Activated CD4-positive, CD25-positive, alpha-beta regulatory T cell treated with anti-CD3 and anti-CD28 coated beads, Interleukin-2, amount 50 U/mL, for 24 hours (primary cell): ENCODE measurements around the gene CTNNA2.

Source experiments
- ATAC-seq, 2 donors: fragments of 150-1000 bp; cut with Tn5 transposase; one replicate each; pipeline ENCODE4 v1.10.0; 2021; ENCODE audit warnings: mild to moderate bottlenecking in 1 of 2, moderate library complexity in 1 of 2

Gene CTNNA2

DNA sequence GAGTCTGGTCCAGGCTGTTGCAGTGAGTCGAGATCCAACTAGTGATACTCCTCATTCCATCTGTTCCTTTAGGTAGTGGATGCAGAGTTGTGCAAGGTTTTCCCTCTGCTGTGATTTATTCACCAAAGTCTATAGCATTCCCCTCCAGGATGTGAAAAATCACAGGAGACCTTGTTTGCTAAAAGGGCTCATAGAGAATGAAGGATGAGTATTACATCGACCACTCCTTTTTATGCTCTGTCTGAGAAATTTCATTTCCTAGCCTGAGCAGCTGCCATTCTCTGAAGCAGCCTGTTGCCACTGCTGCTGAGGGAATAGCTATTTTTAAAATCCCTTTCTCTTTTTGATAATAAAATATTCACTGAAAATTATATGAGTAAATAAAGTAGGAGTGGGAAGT lies 925.8 kb downstream of the CTNNA2 start:
- no peak for ATAC-seq

DNA sequence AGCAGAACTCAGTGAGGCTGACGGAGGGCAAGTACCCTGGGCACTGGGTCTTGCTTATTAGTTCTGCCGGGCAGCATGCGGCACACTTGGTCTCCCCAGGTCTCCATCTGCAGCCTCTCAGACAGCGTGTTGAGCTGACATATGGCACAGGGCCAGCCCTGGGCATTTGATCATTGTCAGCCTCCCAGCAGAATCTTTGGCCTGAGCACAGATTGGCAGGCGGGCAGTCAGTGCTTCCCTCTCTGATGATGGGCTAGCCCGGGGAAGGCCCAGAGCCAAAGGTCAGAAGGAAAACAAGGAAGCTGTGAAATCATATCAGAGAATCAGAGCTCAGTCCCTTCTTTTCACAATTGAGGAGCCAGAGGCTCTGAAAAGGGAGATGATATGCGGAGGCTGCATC lies 941.8 kb downstream of the CTNNA2 start:
- ATAC-seq, result no peak

- ATAC-seq, result no peak
Measured at GRCh38 chr2:80459028-80459427, 946.2 kb downstream of the CTNNA2 start.

DNA sequence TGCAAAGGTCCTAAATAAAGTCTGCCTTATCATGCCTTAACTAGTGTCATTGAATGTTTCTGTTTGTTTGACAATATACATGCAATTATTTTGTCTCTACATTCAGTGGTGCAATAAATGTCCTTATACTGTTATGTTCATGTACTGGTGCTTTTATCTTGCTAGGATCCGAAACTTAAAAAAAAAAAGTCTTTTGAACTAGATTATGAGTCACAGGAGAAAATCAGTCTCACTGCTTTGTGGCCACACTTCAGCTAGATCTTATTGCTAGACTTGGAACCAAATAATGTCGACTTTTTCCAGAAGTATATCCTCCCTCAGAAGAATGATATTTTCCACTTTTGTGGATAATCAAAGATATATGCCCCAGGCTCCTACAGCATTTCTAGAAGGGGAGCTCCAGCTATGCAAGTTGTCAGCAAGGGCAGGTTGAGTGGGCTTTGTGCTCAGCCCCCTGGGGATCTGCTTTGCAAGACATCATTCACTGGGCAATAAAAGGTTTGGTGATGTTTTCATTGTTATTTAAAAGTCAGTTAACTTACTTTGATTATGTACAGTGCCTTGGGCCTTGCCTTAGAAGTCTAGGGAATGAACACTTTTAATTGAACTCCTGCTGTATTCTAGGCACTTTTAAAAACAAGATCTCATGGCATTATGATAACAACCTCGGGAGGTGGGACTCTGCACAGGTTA lies 948.8 kb downstream of the CTNNA2 start:
- no peak for ATAC-seq

GRCh38 chr2:80462654-80463053 lies 949.8 kb downstream of the CTNNA2 start:
- ATAC-seq, result no peak

DNA sequence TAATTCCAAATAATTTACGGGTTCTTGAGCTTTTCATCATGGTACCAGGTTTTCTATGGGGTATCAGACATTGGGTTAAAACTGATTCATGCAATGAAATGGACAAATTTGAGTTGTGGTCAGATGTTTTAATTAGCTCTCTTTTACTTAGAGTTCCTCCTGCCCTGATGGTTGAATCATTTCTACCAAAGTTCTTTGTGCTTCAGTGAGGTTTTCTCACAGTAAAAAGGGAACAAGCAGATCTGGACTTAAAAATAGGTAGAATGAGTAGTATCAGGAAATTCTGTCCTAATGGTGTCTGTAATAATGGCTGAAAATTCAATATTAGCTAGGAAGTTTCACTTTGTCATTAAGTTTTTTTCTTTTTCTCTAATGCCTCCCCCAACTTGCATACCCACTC lies 951.4 kb downstream of the CTNNA2 start:
- no peak for ATAC-seq

- no peak for ATAC-seq
Measured at GRCh38 chr2:80467262-80467811, 954.5 kb downstream of the CTNNA2 start.

DNA sequence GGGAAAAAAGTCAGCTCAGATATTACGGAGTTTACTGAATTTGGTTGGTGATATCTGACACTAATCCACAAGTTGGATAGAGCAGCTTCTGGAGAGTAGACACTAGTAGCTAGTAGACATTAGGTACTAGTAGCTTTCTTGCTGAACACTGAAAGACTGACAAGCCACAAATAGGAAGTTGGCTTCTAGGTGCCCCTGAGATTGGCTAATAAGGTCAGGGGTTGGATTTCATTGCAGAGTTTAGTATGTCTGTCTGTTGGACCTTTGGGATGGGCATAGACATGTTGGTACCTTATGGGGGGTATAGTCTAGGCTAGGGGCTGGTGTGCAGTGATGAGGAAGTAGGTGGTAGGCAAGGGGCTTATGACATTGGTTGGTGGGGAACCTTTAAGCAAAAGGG lies 956.6 kb downstream of the CTNNA2 start:
- no peak for ATAC-seq

DNA sequence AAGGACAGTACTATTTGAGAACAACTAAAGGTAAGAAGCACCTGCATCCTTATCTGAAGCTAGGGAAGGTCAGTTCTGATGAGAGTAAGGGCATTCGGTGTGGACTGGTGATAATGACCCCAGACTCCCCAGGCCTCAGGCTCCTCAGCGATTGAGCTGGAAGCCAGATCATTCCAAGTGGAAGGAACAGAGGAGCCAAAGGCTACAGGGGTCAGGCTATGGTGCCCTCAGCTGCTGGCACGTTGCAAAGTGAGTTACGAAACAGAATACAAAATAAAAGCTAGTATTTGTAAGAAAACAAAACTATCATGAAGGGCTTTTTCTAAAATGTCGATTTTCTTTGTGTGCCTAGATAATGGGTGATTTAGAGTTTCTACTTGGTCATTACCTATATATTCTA lies 960.2 kb downstream of the CTNNA2 start:
- ATAC-seq, result no peak

GRCh38 chr2:80473796-80474195 lies 960.9 kb downstream of the CTNNA2 start:
- ATAC-seq, result no peak

DNA sequence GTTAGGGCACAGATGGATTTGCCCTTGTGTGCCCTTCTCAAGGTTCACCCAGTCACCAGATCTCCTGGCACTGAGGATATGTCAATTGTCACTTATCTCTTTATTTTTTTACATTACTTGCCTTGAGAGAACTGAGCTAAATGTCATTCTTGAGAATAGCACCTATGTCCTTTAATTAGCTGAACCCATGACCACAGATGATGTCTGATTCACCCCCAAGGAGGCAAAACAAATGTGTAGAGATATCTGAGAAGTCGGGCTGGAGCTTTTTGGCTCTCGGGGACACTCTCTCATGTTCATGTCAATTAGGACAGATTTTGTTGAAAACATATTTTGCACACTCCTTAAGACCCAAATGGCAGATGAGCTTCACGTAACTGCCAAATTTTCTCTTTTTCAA lies 963.1 kb downstream of the CTNNA2 start:
- ATAC-seq, result no peak

DNA sequence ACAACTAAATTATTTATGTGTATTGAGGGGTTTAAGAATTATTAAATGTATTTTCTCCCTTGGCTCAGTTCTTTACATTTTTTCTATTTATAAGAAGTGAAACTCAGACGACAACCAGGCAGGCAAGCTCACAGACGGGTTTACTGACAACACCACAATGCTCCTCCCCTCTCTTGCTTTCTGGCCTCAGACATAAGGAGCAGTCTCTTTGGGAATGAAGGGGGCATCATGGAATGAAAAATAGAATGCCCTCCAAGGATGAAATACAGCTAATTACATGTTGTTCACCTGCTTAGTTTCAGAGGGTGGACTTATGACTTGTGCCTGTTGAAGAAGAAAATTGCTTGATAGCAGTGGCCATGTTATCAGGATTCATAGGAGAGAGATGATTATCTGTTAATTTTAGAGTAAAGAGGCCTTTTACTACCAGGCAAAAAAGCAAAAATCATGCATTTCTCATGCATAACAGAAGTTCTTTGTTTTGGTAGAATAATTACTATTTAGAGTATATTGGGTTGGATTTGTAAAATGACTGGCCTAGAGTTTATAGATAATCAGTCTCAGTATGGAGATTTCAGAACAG lies 963.8 kb downstream of the CTNNA2 start:
- ATAC-seq, result no peak

DNA sequence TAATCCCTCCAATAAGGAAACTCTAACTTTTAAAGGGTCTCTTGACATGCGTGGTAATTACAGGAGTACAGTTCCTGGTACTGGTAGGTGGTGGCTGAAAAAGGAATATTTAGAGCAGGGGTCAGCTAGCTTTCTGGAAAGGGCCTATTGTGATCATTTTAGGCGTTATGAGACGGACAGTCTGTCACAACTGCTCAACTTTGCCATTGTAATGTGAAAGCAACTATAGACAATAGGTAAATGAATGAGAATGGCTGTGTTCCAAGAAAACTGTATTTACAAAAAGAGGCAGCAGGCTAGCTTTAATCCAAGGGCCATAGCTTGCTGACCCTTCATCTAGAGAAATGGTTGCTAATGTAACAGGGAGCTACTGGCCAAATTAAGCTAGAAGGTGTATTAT lies 969.4 kb downstream of the CTNNA2 start:
- ATAC-seq, result no peak

DNA sequence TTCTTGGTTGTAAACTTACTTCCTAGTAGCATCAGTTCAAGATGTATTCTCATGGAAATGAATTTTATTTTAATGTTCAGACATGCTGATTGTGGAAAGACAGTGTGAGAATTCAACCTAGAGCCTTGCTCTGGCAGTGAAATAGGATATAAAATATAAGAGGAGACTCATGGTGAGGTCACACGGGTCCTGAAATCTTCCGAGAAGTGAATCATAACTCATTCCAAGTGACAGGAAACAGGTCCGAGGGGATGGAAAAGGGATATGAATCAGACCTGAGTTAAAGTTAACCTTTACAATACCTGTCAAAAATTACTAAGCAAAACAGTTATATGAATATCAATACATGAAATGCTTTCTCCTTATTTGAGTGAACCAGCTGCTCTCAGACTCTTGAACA lies 976.9 kb downstream of the CTNNA2 start:
- ATAC-seq, result no peak

DNA sequence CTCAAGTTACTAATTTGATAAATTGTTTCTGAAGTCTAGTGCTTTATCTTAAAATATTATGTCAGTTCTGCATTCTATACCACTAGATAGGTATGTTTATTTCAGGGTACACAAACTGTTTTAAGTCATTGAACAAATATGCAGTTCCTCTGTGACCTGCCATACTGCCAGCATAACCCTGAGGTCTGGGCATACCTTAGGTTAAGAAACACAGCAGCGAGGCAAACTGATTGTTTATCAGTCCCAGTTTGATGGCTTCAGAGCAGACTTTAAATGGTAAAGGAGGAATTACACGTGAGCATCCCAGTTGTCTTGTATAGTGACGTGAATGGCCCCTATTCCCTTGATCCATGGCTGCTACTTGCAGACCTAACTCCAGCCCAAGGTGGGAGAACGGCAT lies 978.1 kb downstream of the CTNNA2 start:
- no peak for ATAC-seq

DNA sequence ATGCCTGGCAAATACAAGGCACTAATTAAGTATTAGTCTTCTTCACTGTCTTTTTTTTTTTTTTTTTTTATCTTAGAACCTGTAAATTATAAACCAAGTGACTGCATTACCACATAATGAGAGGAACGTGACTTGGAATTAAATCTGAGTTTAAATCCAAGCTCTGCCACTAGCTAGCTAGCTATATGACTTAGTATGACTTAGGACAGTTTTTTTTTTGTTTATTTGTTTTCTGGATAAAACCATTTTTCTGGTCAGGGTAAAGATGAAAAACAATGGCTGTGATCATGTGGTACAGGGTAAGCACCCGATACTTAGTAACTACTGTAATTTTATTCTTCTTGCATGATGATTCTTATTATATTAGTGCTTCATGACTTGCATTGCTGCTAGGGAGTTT lies 983.5 kb downstream of the CTNNA2 start:
- ATAC-seq, result no peak

DNA sequence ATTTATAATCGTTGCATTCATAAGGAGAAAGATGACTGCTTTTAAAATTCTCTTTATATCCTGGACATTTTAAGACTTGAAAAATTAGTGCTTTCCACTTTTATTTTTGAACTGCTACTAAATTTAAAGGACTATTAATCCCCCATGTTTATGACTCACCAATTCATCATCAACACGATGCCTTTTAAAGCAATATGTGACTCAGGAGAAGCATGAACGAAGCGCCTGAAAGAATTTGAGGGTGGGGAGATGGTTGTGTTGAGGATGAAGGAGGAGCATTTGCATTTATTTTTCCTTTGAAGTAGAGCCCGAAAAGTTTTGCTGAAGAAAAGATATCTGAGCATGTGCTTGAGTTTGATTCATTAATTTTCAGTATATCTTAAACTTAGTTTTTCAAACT lies 983.9 kb downstream of the CTNNA2 start:
- no peak for ATAC-seq

GRCh38 chr2:80499095-80499494 lies 986.2 kb downstream of the CTNNA2 start:
- ATAC-seq, result no peak

GRCh38 chr2:80501874-80502624 lies 989.2 kb downstream of the CTNNA2 start:
- ATAC-seq, result no peak

DNA sequence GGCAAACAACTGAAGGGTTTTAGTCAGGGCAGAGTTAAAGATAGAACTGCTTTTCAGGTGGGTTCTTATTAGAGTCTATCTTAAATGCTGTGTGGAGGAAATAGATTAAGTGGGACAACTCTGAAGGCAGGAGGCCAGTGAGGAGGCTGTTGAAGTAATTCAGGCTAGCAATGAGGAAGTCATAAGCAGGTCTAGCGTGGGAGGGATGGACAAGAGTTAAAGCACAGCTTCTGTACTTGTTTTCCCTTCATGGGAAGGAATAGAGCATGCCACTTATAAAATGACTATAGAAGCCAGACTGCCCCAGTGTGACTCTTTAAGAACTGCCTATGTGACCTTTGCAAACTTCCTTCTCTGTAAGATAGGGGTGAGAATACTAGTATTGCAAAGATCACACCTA lies 993.7 kb downstream of the CTNNA2 start:
- no peak for ATAC-seq

DNA sequence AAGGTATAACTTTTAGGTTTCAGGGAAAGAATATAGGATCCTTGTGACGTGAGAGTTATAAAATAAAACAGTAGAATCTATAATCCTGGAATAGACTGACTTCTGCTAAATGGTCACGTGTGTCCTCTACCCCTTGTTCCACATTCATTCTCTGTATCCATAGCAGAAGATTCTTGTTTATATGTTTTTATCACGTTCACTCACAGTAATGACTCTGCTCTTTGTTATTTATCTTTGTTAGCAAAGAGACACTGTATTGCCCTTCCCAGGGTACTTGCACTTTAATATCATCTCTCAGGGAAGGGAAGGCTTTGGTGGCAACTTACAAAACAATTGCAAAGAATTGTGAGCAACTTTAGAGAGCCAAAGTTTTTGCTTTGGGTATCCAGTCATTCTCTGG lies 997.9 kb downstream of the CTNNA2 start:
- ATAC-seq, result no peak

DNA sequence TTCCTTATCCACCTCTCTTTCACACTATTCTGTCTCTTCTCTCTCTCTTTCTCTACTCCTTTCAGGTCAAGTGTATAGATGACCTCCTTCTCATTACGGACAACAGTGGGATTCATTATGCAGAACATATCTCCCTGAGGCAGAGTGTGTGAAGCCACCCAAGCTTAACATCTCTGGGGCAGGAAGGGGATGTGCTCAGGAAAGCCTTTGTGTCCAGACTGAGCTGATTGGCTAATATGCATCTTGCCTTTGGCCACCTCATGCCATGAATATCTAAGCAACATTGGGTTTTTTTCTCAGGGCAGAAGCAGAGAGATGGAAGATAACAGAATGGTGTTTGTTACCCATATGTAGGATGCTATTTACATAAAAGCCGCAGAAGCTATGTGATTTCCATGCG lies 1003.1 kb downstream of the CTNNA2 start:
- ATAC-seq, result no peak

DNA sequence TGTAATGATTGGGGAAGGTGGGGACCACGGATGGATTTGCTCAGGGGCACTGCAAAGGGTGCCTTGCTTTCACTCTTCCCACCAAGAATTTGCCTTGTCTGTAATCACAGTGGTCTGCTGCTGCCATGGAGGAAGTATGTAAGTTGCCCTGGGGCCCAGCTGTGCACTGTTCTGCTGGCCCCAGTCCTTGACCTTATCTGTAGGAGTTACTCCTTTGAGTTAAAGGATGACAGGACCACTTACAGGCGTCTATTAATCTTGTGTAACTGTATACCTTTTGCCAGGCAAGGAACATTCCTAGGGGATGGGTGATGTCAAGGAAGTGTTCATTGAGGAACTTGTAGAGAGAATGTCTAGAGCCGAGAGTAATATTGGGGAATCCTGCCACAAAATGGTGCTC lies 1004.5 kb downstream of the CTNNA2 start:
- no peak for ATAC-seq

- no peak for ATAC-seq
Measured at GRCh38 chr2:80519121-80519643, 1006.3 kb downstream of the CTNNA2 start.
